A549 treated with Hydrocortisone at 1 μM for 4 hours (cell line): ENCODE results near the gene PLPPR2. TPM values are rescaled to one million over a fixed set of nuclear protein-coding genes. Genes with fewer than 3 reads are reported as not detected.

Experiments
- total RNA-seq: library from RNA; stranded (reverse); fragments of 200-300 nt; extraction: Qiagen RNA extraction; gene quantifications from 5 replicates; pipeline ENCODE4 v1.2.3, GENCODE V29; 2022

PLPPR2 gene
- total RNA-seq = 7.5 to 9.7 TPM (median 8.9 TPM) in 5 replicates

DNA sequence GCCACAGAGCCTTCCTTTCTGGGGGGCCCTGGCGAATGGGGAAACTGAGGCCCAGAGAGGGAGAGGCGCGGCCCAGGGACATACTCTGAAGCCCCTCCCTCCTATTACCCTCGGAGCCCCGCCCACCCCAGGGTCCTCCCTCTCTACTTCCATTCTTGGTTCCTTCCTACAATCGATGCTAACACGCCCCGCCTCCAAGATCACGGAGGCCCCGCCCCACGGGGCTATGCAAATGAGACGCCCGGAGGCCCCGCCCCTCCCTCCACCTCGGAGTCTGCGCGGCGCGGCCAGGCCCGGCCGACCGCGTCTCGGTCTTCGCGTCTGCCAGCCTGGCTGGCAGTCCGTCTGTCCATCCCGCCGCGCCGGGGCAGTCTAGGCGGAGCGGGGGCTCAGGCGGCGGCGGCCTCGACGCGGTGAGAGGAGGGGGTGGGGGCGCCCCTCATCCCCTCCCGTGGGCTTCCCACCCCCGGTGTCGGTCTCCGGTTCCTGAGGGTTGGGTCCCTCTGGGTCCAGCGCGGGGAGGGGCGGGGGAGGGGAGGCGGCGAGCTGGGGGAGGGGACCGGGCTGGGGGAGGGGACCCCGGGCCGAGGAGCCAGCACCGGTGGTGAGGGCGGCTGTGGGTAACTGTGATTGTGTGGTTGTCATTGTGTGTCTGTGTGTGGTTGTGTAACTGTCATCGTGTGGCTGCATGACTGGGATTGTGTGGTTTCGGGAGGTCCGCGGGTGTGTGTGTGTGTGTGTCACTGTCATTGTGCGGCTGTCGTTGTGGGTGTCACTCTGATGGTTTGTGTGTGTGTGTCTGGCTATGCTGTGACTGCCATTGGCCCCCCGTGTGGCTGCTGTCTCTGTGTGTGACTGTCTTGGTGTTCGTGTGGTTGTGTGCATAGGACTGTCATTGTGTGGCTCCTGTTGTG, at the start of gene PLPPR2:
TSS of gene PLPPR2 (plus strand) at position 273 of the 914 bp plus-strand sequence. CDS start 2,242 bp downstream, outside the sequence.

GRCh38 chr19:11339254-11340098, 15.8 kb upstream of the PLPPR2 start, which contains the start of gene RAB3D:
RAB3D (minus strand) TSS chr19:11339657; CDS start chr19:11337399, 2,258 bp downstream.

DNA sequence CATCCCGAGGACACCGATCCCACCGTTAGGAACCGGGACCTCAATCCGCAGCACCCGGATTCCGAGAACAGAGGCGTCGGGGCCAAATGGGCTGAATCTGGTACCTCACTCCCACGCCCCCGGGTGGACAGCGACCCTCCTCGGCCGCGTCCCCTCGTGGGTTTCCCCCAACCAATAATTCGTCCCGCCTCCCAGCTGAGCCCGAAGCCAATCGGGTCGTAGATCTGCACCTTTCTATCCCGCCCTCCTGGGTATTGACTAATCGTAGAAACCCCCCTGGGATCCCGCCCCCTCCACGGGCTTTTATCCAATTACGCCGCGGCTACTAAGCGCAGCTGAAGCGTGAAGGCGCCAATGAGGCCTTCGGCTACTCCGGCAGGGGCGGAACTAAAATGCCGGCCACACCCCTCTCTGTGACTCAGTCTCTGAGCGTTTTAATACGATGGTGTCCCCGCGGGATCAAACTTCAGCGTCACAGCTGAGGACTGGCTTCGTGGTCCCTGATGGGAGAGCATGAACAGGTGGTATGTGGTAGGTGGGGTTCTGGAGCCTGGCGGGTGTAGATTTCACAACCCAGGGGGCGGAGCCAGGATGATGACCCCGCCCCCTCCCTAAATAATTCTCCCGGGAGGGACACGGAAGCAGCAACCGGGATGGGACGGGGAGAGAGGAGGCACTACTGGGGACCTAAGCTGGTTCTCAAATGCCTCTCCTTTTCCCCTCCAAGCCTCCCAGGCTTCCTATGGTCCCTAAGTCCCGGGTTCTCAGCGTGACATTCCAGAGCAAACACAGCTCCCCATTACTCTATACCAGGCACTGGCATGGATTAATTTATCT, 8.9 kb upstream of the PLPPR2 start, which contains the start of the genes CCDC159 and TMEM205:
TSS of gene CCDC159 (plus strand) at position 416 of the 837 bp plus-strand sequence. CDS start at position 504, 88 bp downstream.
TSS of gene TMEM205 (minus strand) at position 165 of the 837 bp plus-strand sequence. CDS start 649 bp downstream, outside the sequence.

GRCh38 chr19:11374433-11375142, 19.4 kb downstream of the PLPPR2 start, which contains the start of gene SWSAP1:
SWSAP1 (plus strand) TSS chr19:11374666; CDS start chr19:11374681, 15 bp downstream.

Other genes starting within 250 kb of the PLPPR2 start
- 15.2 to 22.2 TPM (median 20.0 TPM) in 5 replicates for gene SPC24, start 199.7 kb upstream of the PLPPR2 start, total RNA-seq
- 38.3 to 64.7 TPM (median 53.7 TPM) in 5 replicates for gene KANK2, start 157.9 kb upstream of the PLPPR2 start, total RNA-seq
- not detected in 5 replicates for gene ANGPTL8, start 115.8 kb upstream of the PLPPR2 start, total RNA-seq
- 7.9 to 10.2 TPM (median 9.3 TPM) in 5 replicates for gene DOCK6, start 92.9 kb upstream of the PLPPR2 start, total RNA-seq
- not detected in 5 replicates for gene TSPAN16, start 59.3 kb upstream of the PLPPR2 start, total RNA-seq
- 2.8 to 6.0 TPM (median 3.8 TPM) in 5 replicates for gene RAB3D, start 15.8 kb upstream of the PLPPR2 start, total RNA-seq
- 88.3 to 128 TPM (median 107 TPM) in 5 replicates for gene TMEM205, start 9.2 kb upstream of the PLPPR2 start, total RNA-seq
- 3.6 to 4.9 TPM (median 4.6 TPM) in 5 replicates for gene CCDC159, start 8.9 kb upstream of the PLPPR2 start, total RNA-seq
- 1.3 to 2.4 TPM (median 1.8 TPM) in 5 replicates for gene SWSAP1, start 19.2 kb downstream of the PLPPR2 start, total RNA-seq
- gene EPOR, start 28.9 kb downstream of the PLPPR2 start, total RNA-seq = 3.0 to 4.9 TPM (median 4.0 TPM) in 5 replicates
- 0.92 to 1.8 TPM (median 1.3 TPM) in 5 replicates for gene RGL3, start 63.9 kb downstream of the PLPPR2 start, total RNA-seq
- gene ODAD3, start 79.7 kb downstream of the PLPPR2 start, total RNA-seq = 0.92 to 2.2 TPM (median 1.0 TPM) in 5 replicates
- gene PRKCSH, start 80.2 kb downstream of the PLPPR2 start, total RNA-seq = 242 to 279 TPM (median 253 TPM) in 5 replicates
- gene ELAVL3, start 125.6 kb downstream of the PLPPR2 start, total RNA-seq = 0.07 to 0.38 TPM (median 0.22 TPM) in 5 replicates
- 2.4 to 4.7 TPM (median 3.6 TPM) in 5 replicates for gene ZNF653, start 150.4 kb downstream of the PLPPR2 start, total RNA-seq
- 27.8 to 31.4 TPM (median 29.9 TPM) in 5 replicates for gene ECSIT, start 173.7 kb downstream of the PLPPR2 start, total RNA-seq
- gene CNN1, start 183.4 kb downstream of the PLPPR2 start, total RNA-seq = 0.20 to 0.46 TPM (median 0.35 TPM) in 5 replicates
- 85.6 to 112 TPM (median 95.1 TPM) in 5 replicates for gene ELOF1, start 203.8 kb downstream of the PLPPR2 start, total RNA-seq
- 0.15 to 0.33 TPM (median 0.26 TPM) in 4 of 5 replicates, not detected in the other for gene ACP5, start 222.2 kb downstream of the PLPPR2 start, total RNA-seq
- 2.7 to 5.3 TPM (median 3.5 TPM) in 5 replicates for gene ZNF627, start 242.1 kb downstream of the PLPPR2 start, total RNA-seq